Smooth muscle cell (in vitro differentiated cells): ENCODE data around the gene AGAP1. TPM values are rescaled to one million over a fixed set of nuclear protein-coding genes. Genes with fewer than 3 reads are reported as not detected.

Experiments
- DNase-seq: peaks from one replicate; lab custom pipeline; 2025; ENCODE audit not compliant: unreplicated experiment; lab: John Stamatoyannopoulos, UW
- H2AFZ ChIP-seq: fragments of 200-600 bp; sonication (generic); 2 replicates; pipeline ENCODE4 v1.6.0; 2016; ENCODE audit warnings: antibody characterized with exemption, low read depth, mild to moderate bottlenecking
- H3F3A ChIP-seq: fragments of 200-600 bp; sonication (generic); 2 replicates; pipeline ENCODE4 v1.6.0; 2017; ENCODE audit warnings: antibody characterized with exemption, low read depth
- H3K27ac ChIP-seq: fragments of 200-600 bp; sonication (generic); 2 replicates; pipeline ENCODE4 v1.5.1; 2016; ENCODE audit warnings: low read depth, mild to moderate bottlenecking
- H3K27me3 ChIP-seq: fragments of 200-600 bp; sonication (generic); 2 replicates; pipeline ENCODE4 v1.6.1; 2016; ENCODE audit warnings: low read depth, mild to moderate bottlenecking
- H3K36me3 ChIP-seq: fragments of 200-600 bp; sonication (generic); 2 replicates; pipeline ENCODE4 v1.5.1; 2016; ENCODE audit warnings: low read depth
- H3K4me1 ChIP-seq: fragments of 200-600 bp; sonication (generic); 2 replicates; pipeline ENCODE4 v1.5.1; 2016; ENCODE audit warnings: low read depth
- H3K4me2 ChIP-seq: fragments of 200-600 bp; sonication (generic); 2 replicates; pipeline ENCODE4 v1.6.0; 2016; ENCODE audit warnings: mild to moderate bottlenecking
- H3K4me3 ChIP-seq: fragments of 200-600 bp; sonication (generic); 2 replicates; pipeline ENCODE4 v1.5.1; 2016; ENCODE audit warnings: mild to moderate bottlenecking
- H3K79me2 ChIP-seq: fragments of 200-600 bp; sonication (generic); 2 replicates; pipeline ENCODE4 v1.6.0; 2016; ENCODE audit warnings: low read depth, mild to moderate bottlenecking
- H3K9ac ChIP-seq: fragments of 200-600 bp; sonication (generic); 2 replicates; pipeline ENCODE4 v1.6.0; 2016; ENCODE audit warnings: low read depth
- H3K9me3 ChIP-seq: fragments of 200-600 bp; sonication (generic); replicated peaks from 2 replicates; pipeline ENCODE4 v1.5.1; 2016; ENCODE audit warnings: low read depth
- H4K20me1 ChIP-seq: fragments of 200-600 bp; sonication (generic); 2 replicates; pipeline ENCODE4 v1.6.0; 2016; ENCODE audit warnings: low read depth
- WGBS: methylation state at CpG from one replicate; pipeline ENCODE4 v1.1.7; 2016; ENCODE audit warnings: low lambda C conversion rate; 5-methylcytosine and 5-hydroxymethylcytosine counted together
- polyA plus RNA-seq: library from polyadenylated mRNA; unstranded; fragments of >200 nt; fragmentation: Nextera tagmentation; extraction: Ambion mirVana; gene quantifications from 2 replicates; pipeline ENCODE4 v1.2.1, GENCODE V29; 2016
- total RNA-seq: library from RNA; depleted of rRNA; stranded (reverse); fragments of >200 nt; gene quantifications from 2 replicates; pipeline ENCODE4 v1.2.3, GENCODE V29; 2014
- TF ChIP-seq, protein P1 (sequence below): fragments of 200-600 bp; sonication (generic); IDR thresholded peaks from 2 replicates; pipeline ENCODE4 v1.5.1; 2017; ENCODE audit warnings: borderline replicate concordance, mild to moderate bottlenecking, antibody characterized with exemption; ENCODE audit not compliant: insufficient read depth, poor library complexity, severe bottlenecking

Gene AGAP1
- total and polyA plus RNA-seq, 2 experiments from 2014 or later, result 3.9 to 9.8 TPM

DNA sequence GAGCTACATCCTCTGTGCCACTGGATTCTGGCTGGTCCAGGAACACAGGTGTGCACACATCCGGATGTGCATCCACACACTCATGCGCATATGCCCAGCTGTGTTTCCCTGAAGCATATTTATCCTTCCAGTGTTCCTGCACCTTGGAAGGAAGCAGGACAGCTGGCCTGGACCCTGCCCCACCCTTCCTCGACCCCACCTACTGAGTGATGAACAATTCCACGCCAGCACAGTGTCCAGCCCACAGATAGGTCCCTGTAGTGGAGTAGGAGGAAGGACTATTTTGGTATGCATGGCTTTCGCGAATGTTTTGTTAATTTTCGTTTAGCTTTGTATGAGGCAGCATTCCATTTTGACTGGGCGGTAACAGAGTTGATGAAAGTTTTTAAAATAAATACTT is 211.5 kb downstream of the AGAP1 start:
- Histone ChIP-seq H3K4me1 (peaks cover 8% of the 10 kb centered on the region), H3K79me2 (peaks cover 13% of the 10 kb centered on the region)
- WGBS, result 91% methylated on average over 8 of the region's 8 CpGs

DNA sequence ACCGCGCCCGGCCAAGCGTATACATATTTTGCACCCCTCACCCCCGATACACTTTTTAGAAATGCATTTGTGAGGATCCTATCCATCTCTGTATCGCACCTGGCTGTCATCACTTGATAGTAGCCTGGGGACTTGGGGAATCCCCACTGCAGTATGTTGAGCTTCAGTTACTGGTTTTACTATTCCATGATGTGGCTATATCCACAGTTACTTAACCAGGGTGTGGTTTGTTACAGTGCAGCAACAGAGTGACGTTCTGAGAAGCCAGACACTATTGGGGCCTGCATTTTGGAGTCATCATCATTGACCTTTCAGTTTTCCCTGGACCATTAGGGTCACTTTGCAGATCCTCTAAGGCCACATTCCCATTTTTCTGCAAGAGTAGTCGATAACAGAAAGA is 212.7 kb downstream of the AGAP1 start:
- no peaks in the 10 kb centered on the region for H3K27me3 ChIP-seq
- H3K79me2 ChIP-seq, result peaks cover 8% of the 10 kb centered on the region
- no peak overlapping the region for H3K4me2 ChIP-seq
- H2AFZ ChIP-seq, result no peak overlapping the region
- WGBS, result 94% methylated on average over 8 of the region's 8 CpGs
- peaks cover 3% of the 10 kb centered on the region for H3K4me1 ChIP-seq
- peaks cover 91% of the 10 kb centered on the region for H4K20me1 ChIP-seq
- no peak overlapping the region for H3K27ac ChIP-seq
- H3K36me3 ChIP-seq, result no peaks in the 10 kb centered on the region
- DNase-seq, result no peak
- H3K9ac ChIP-seq, result no peak overlapping the region
- H3K9me3 ChIP-seq, result no peaks in the 10 kb centered on the region
- TF ChIP-seq, protein P1, sequence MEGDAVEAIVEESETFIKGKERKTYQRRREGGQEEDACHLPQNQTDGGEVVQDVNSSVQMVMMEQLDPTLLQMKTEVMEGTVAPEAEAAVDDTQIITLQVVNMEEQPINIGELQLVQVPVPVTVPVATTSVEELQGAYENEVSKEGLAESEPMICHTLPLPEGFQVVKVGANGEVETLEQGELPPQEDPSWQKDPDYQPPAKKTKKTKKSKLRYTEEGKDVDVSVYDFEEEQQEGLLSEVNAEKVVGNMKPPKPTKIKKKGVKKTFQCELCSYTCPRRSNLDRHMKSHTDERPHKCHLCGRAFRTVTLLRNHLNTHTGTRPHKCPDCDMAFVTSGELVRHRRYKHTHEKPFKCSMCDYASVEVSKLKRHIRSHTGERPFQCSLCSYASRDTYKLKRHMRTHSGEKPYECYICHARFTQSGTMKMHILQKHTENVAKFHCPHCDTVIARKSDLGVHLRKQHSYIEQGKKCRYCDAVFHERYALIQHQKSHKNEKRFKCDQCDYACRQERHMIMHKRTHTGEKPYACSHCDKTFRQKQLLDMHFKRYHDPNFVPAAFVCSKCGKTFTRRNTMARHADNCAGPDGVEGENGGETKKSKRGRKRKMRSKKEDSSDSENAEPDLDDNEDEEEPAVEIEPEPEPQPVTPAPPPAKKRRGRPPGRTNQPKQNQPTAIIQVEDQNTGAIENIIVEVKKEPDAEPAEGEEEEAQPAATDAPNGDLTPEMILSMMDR, result no peak
- H3F3A ChIP-seq, result peaks cover 3% of the 10 kb centered on the region
- no peak overlapping the region for H3K4me3 ChIP-seq

More for the DNA sequence above, 211.5 kb downstream of the AGAP1 start:
- TF ChIP-seq, protein P1, result no peak
- Histone ChIP-seq H2AFZ (no peak overlapping the region), H3K27me3 (no peaks in the 10 kb centered on the region), H3K27ac (no peak overlapping the region), H4K20me1 (peaks cover 95% of the 10 kb centered on the region), H3K4me2 (no peak overlapping the region), H3K9me3 (no peaks in the 10 kb centered on the region), H3K9ac (no peak overlapping the region), H3F3A (peaks cover 3% of the 10 kb centered on the region), H3K4me3 (no peak overlapping the region), H3K36me3 (no peaks in the 10 kb centered on the region)
- DNase-seq, result no peak

DNA sequence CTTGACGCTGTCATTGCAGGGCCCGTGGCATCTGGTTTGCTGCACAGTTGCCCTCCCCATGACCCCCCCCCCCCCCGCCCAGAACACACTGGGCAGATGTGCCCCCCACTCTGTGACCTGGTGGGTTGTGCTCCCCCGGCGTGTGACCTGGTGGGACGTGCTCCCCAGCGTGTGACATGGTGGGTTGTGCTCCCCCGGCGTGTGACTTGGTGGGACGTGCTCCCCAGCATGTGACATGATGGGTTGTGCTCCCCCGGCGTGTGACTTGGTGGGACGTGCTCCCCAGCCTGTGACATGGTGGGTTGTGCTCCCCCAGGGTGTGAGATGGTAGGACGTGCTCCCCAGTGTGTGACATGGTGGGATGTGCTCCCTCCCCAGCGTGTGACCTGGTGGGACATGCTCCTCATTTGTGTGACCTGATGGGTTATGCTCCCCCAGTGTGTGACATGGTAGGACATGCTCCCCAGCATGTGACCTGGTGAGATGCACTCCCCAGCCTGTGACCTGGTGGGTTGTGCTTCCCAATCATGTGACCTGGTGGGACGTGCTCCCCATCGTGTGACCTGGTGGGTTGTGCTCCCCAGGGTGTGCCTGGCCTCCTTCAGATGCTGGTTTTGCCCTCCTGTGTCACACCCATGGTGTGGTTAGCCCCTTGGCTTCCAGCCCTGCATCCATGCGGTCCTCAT is 213.7 kb downstream of the AGAP1 start:
- WGBS, result 98% methylated on average over 16 of the region's 18 CpGs
- Histone ChIP-seq H3K4me1 (no peaks in the 10 kb centered on the region), H3K4me3 (no peak overlapping the region), H3K79me2 (no peaks in the 10 kb centered on the region), H3K36me3 (no peaks in the 10 kb centered on the region), H3K27me3 (no peaks in the 10 kb centered on the region), H4K20me1 (peaks cover 90% of the 10 kb centered on the region), H3F3A (peaks cover 1% of the 10 kb centered on the region), H2AFZ (no peak overlapping the region), H3K27ac (no peak overlapping the region), H3K9ac (no peak overlapping the region), H3K4me2 (no peak overlapping the region), H3K9me3 (no peaks in the 10 kb centered on the region)
- TF ChIP-seq, protein P1, result no peak
- no peak for DNase-seq

DNA sequence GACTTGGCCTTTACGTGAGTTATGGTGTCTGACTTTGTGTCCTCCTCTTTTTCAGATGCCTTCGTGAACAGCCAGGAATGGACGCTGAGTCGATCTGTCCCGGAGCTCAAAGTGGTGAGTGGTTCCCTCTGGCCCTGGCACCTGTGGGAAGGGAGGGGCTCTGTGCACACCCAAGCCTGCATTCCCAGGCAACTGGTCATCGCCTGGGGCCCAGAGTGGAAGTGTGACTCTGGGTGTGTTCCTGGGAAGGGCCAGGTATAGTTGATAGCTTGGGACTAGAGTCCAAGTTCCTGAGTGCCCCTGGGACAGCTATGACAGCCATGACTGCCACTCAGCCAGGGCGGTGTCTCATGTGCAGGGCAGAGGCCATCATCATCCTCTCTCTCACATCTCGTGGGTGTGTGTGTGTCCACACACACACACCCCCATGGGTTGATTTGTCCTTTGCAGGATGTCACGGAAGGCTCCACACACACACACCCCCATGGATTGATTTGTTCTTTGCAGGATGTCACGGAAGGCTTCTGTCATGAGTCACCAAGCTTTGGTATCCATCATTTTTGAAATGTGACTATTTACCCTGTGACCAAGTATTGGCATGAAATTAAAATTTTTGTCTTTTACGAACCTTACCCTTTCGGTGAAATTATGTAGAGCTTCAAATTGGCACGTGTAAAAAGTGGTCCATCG is 215.4 kb downstream of the AGAP1 start:
- no peak overlapping the region for H3K9ac ChIP-seq
- TF ChIP-seq, protein P1, result no peak
- no peaks in the 10 kb centered on the region for H3K9me3 ChIP-seq
- H3F3A ChIP-seq, result no peaks in the 10 kb centered on the region
- H3K27me3 ChIP-seq, result no peaks in the 10 kb centered on the region
- H3K4me3 ChIP-seq, result no peak overlapping the region
- WGBS, result 76% methylated on average over 14 of the region's 14 CpGs
- H3K4me1 ChIP-seq, result no peaks in the 10 kb centered on the region
- H2AFZ ChIP-seq, result no peak overlapping the region
- no peaks in the 10 kb centered on the region for H3K36me3 ChIP-seq
- DNase-seq, result no peak
- H3K27ac ChIP-seq, result peak overlapping the region; percentile 24
- no peaks in the 10 kb centered on the region for H3K79me2 ChIP-seq
- peaks cover 84% of the 10 kb centered on the region for H4K20me1 ChIP-seq
- H3K4me2 ChIP-seq, result no peak overlapping the region
